ENCODE data around the gene GRAP. TPM values are rescaled to one million over a fixed set of nuclear protein-coding genes. Genes with fewer than 3 reads are reported as not detected.
A peak's percentile ranks its signal among the peaks of the same experiment; 100 is the strongest.

The GRAP gene
- total and polyA plus RNA-seq, 2 experiments from 2014 or later, result 0.54 TPM; not detected in 1

DNA sequence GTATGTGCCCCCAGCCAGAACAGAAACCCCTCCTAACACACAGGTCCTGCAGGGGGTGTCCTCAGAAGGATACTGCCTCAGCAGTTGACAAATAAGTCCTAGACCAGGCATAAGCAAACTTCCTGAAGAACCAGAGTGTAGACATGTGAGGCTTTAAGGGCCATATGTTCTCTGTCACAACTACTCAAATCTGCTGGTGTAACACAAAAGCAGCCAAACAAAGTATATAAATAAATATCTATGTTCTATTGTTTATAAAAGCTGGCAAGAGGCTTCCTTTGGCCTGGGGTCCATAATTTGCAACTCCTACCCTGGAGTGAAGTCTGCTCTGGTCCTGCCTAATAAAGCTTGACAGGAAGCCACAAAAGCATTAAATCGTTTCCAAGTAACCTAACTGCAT, 52.1 kb downstream of the GRAP start:
- H3K27me3 ChIP-seq, result no peaks in the 10 kb centered on the region
- no peak overlapping the region for H2AFZ ChIP-seq
- peaks cover 13% of the 10 kb centered on the region for H4K20me1 ChIP-seq (ENCODE audit: insufficient read depth, poor library complexity, severe bottlenecking)
- no peak overlapping the region for H3K4me3 ChIP-seq
- no peak for DNase-seq (ENCODE audit: low spot score)
- H3K79me2 ChIP-seq, result peaks cover 82% of the 10 kb centered on the region
- TF ChIP-seq CTCF (IDR thresholded peaks at IDR 0.05; ENCODE audit: poor library complexity) (no peak), EZH2 (IDR thresholded peaks at IDR 0.05; ENCODE audit: borderline replicate concordance) (no peak), EZH2phosphoT487 (IDR thresholded peaks at IDR 0.05; ENCODE audit: low read depth, severe bottlenecking, unreplicated experiment) (no peak)
- no peaks in the 10 kb centered on the region for H3K9me2 ChIP-seq (replicated peaks; ENCODE audit: insufficient read depth)
- WGBS (ENCODE audit: low lambda C conversion rate, missing lambda C conversion rate), result 60% methylated on average over 1 of the region's 1 CpG
- H3K4me1 ChIP-seq (ENCODE audit: insufficient read depth), result peaks cover 8% of the 10 kb centered on the region
- no peaks in the 10 kb centered on the region for H3K36me3 ChIP-seq (replicated peaks; ENCODE audit: insufficient read depth, low read depth)
- peak overlapping the region; percentile 65 for H3K27ac ChIP-seq
- H3K4me2 ChIP-seq, result peak overlapping the region; percentile 41
- H3K9me3 ChIP-seq (ENCODE audit: low read depth), result peaks cover 10% of the 10 kb centered on the region

- Histone ChIP-seq H3K27me3 (no peaks in the 10 kb centered on the region), H3K27ac (peak overlapping the region; percentile 65), H3K4me1 (ENCODE audit: insufficient read depth) (peaks cover 8% of the 10 kb centered on the region), H3K9me2 (replicated peaks; ENCODE audit: insufficient read depth) (no peaks in the 10 kb centered on the region), H3K4me2 (peak overlapping the region; percentile 41), H3K79me2 (peaks cover 78% of the 10 kb centered on the region), H3K9me3 (ENCODE audit: low read depth) (peaks cover 10% of the 10 kb centered on the region), H3K4me3 (no peak overlapping the region), H4K20me1 (ENCODE audit: insufficient read depth, poor library complexity, severe bottlenecking) (peaks cover 8% of the 10 kb centered on the region), H3K36me3 (replicated peaks; ENCODE audit: insufficient read depth, low read depth) (no peaks in the 10 kb centered on the region), H2AFZ (no peak overlapping the region)
- WGBS (ENCODE audit: low lambda C conversion rate, missing lambda C conversion rate), result 79% methylated on average over 16 of the region's 16 CpGs
- no peak for TF ChIP-seq EZH2 (IDR thresholded peaks at IDR 0.05; ENCODE audit: borderline replicate concordance)
- no peak for TF ChIP-seq EZH2phosphoT487 (IDR thresholded peaks at IDR 0.05; ENCODE audit: low read depth, severe bottlenecking, unreplicated experiment)
- no peak for TF ChIP-seq CTCF (IDR thresholded peaks at IDR 0.05; ENCODE audit: poor library complexity)
- no peak for DNase-seq (ENCODE audit: low spot score)
These were observed 52.7 kb downstream of the GRAP start for GRCh38 chr17:18993905-18994526.

DNA sequence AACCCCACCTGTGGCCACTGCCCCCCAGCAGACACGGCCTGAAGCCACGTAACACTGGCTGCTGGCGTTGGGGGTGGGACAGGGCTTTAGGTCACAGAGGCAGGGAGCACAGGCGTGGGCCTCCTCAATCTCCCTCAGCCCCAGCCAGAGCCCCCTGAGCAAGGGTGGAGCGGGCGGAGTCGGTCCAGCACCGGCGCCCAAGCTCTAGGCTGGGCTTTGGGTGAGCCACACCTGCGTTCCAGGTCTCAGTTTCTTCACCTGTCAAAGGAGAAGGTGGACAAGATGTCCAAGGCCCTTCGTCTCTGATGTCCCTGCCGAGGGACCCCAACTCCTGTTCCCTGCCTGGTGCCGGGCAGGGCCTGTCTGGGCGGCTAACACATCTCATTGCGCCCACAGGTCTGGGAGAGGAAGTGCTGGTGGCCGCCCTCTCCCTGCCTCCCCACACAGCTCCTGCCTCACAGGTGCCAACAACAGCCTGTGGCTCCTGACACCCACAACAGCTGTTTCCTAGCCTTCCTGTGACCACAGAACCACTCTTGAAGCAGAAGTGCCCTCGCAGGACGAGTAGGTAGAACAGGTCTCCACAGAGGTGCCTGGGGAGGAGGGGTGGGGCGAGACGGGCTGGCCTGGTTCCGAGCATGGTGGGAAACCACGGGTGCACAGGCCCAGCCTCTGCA, 54.2 kb downstream of the GRAP start:
- no peak overlapping the region for H3K27ac ChIP-seq
- peaks cover 7% of the 10 kb centered on the region for H4K20me1 ChIP-seq (ENCODE audit: insufficient read depth, poor library complexity, severe bottlenecking)
- no peak overlapping the region for H3K4me2 ChIP-seq
- TF ChIP-seq CTCF (IDR thresholded peaks at IDR 0.05; ENCODE audit: poor library complexity) (no peak), EZH2 (IDR thresholded peaks at IDR 0.05; ENCODE audit: borderline replicate concordance) (no peak), EZH2phosphoT487 (IDR thresholded peaks at IDR 0.05; ENCODE audit: low read depth, severe bottlenecking, unreplicated experiment) (no peak)
- no peak overlapping the region for H3K4me3 ChIP-seq
- H3K9me3 ChIP-seq (ENCODE audit: low read depth), result peaks cover 10% of the 10 kb centered on the region
- H3K36me3 ChIP-seq (replicated peaks; ENCODE audit: insufficient read depth, low read depth), result no peaks in the 10 kb centered on the region
- 91% methylated on average over 22 of the region's 22 CpGs for WGBS (ENCODE audit: low lambda C conversion rate, missing lambda C conversion rate)
- H3K27me3 ChIP-seq, result no peaks in the 10 kb centered on the region
- peaks cover 14% of the 10 kb centered on the region for H3K4me1 ChIP-seq (ENCODE audit: insufficient read depth)
- DNase-seq (ENCODE audit: low spot score), result no peak
- no peak overlapping the region for H2AFZ ChIP-seq
- H3K9me2 ChIP-seq (replicated peaks; ENCODE audit: insufficient read depth), result no peaks in the 10 kb centered on the region
- H3K79me2 ChIP-seq, result peaks cover 64% of the 10 kb centered on the region
